Neuron (in vitro differentiated cells): ENCODE results near the gene IFT172.

Experiments
- H2AFZ ChIP-seq: one replicate; pipeline ENCODE4 v1.6.1; 2013; ENCODE audit warnings: low read depth, mild to moderate bottlenecking, inconsistent platforms, low read length, moderate library complexity
- H3K27me3 ChIP-seq: one replicate; pipeline ENCODE4 v1.6.1; 2013; ENCODE audit warnings: low read length; ENCODE audit not compliant: insufficient read depth
- H3K36me3 ChIP-seq: one replicate; pipeline ENCODE4 v1.6.1; 2013; ENCODE audit warnings: low read length; ENCODE audit not compliant: insufficient read depth
- H3K4me1 ChIP-seq: one replicate; pipeline ENCODE4 v1.6.1; 2013; ENCODE audit warnings: low read length; ENCODE audit not compliant: insufficient read depth
- H3K4me3 ChIP-seq: 2 replicates; pipeline ENCODE4 v1.5.1; 2013; ENCODE audit warnings: mild to moderate bottlenecking, low read length, moderate library complexity
- H3K9me3 ChIP-seq: one replicate; pipeline ENCODE4 v1.6.1; 2013; ENCODE audit warnings: low read length

IFT172 gene

DNA sequence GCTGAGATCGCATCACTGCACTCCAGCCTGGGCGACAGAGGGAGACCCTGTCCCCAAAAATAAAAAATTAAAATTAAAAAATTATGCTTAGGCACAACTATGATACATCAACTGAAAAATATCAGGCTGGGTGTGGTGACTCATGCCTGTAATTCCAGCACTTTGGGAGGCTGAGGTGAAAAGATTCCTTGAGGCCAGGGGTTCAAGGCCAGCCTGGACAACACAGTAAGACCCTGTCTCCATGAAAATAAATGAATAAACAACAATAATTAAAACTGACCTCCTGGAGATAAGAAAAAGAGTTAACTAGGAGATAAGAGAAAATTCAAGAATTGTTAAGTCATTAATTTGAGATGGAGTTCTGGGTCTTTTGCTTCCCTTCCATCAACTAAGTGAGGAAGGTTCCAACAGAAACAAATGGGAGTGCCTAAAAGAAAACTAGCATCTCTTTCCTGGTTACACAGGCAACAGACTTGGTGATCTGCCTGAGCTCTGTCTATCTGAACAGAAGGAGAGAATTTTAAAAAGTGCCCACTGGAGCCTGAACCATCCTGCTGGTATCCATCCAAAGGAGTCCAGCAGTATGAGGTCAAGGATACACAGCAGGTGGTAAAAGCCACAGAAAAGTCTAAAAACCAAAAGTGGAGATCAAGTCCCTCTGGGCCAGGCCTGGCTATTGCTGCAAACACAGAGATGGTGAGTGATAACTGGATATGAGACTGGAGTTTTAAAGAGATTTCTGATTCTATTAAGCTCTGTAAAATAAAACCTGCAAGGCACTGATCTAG lies 89.0 kb downstream of the IFT172 start:
- Histone ChIP-seq H3K36me3 (peaks cover 17% of the 10 kb centered on the region), H3K9me3 (peaks cover 2% of the 10 kb centered on the region), H2AFZ (no peak overlapping the region), H3K27me3 (no peaks in the 10 kb centered on the region), H3K4me1 (no peaks in the 10 kb centered on the region), H3K4me3 (no peak overlapping the region)

DNA sequence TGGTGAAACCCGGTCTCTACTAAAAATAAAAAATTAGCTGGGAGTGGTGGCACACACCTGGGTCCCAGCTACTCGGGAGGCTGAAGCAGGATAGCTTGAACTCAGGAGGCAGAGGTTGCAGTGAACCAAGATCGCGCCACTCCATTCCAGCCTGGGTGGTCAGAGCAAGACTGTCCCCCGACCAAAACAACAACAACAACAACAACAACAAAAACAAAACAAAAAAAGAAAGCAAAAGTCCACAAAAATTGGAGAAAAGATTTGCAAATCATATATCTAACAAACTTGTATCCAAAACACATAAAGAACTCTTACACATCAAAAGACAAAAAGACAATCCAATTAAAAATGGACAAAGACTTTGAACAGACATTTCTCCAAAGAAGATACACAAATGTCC lies 90.6 kb downstream of the IFT172 start:
- Histone ChIP-seq H3K36me3 (peaks cover 12% of the 10 kb centered on the region), H3K27me3 (no peaks in the 10 kb centered on the region), H2AFZ (no peak overlapping the region), H3K9me3 (peaks cover 2% of the 10 kb centered on the region), H3K4me3 (no peak overlapping the region), H3K4me1 (no peaks in the 10 kb centered on the region)
